ENCODE measurements around the gene ZNF594. TPM values are rescaled to one million over a fixed set of nuclear protein-coding genes. Genes with fewer than 3 reads are reported as not detected.

Gene ZNF594
- total and polyA plus RNA-seq, 2 of the 13 experiments (the other 11 are each of a cell fraction or from before 2014, with no cell fraction given) = 2.9 to 9.6 TPM

DNA sequence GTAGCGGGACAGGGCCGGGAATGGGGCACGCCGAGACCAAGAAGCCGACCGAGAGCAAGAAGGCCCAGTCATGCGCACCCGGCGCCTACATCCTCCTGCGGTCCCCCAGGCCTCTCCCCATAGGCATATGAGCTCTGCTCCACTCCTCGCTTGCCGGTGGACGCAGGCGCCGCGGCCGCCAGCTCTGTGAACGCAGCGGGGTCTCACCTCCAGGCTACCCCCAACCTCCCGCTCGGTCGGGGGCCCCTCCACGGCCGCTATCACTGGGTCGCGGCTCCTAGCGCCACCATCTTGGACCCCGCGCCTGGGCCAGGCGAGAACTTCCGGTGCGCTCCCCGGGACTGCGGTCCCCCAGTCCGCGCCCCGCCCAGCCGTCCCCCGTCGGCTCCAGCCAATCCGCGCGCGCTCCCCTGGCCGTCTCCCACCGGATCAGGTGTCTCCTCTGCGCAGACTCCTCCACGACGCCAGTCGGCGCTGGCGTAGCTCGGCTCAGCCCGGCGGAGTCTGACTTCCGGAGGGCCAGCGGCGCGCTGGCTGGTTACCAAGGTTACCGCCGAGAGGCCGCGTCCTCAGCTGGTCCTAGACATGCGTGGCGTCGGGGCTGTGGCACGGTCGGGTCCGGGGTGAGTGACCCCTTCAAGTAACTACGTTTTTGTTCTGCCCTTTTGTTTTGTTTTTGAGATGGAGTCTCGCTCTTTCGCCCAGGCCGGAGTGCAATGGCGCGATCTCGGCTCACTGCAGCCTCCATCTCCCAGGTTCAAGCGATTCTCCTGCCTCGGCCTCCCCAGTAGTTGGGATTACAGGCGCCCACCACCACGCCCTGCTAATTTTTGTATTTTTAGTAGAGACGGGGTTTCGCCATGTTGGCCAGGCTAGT is at the start of gene ZNF594 (continued):
- TF ChIP-seq, protein P1, sequence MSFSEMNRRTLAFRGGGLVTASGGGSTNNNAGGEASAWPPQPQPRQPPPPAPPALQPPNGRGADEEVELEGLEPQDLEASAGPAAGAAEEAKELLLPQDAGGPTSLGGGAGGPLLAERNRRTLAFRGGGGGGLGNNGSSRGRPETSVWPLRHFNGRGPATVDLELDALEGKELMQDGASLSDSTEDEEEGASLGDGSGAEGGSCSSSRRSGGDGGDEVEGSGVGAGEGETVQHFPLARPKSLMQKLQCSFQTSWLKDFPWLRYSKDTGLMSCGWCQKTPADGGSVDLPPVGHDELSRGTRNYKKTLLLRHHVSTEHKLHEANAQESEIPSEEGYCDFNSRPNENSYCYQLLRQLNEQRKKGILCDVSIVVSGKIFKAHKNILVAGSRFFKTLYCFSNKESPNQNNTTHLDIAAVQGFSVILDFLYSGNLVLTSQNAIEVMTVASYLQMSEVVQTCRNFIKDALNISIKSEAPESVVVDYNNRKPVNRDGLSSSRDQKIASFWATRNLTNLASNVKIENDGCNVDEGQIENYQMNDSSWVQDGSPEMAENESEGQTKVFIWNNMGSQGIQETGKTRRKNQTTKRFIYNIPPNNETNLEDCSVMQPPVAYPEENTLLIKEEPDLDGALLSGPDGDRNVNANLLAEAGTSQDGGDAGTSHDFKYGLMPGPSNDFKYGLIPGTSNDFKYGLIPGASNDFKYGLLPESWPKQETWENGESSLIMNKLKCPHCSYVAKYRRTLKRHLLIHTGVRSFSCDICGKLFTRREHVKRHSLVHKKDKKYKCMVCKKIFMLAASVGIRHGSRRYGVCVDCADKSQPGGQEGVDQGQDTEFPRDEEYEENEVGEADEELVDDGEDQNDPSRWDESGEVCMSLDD (CRISPR knock-in tag; IDR thresholded peaks at IDR 0.05; ENCODE audit: borderline replicate concordance) = no peak; the same call in 1 of the 2 replicates
- TF ChIP-seq ZNF543 (CRISPR knock-in tag; IDR thresholded peaks at IDR 0.05) (no peak), ZFP36 (IDR thresholded peaks at IDR 0.05; ENCODE audit: borderline replicate concordance, low read depth, low read length, partially characterized antibody) (no peak), KLF11 (CRISPR knock-in tag; IDR thresholded peaks at IDR 0.05) (no peak), ZNF468 (CRISPR knock-in tag; IDR thresholded peaks at IDR 0.05) (no peak), BHLHE40 (IDR thresholded peaks at IDR 0.05; ENCODE audit: low read length) (no peak), PHB2 (IDR thresholded peaks at IDR 0.05; ENCODE audit: partially characterized antibody) (no peak), ELF3 (CRISPR knock-in tag; IDR thresholded peaks at IDR 0.05) (peak; percentile 54; the same call in 1 of the 2 replicates), SP1 (IDR thresholded peaks at IDR 0.05) (no peak), SP1 (CRISPR knock-in tag; IDR thresholded peaks at IDR 0.05) (peak; percentile 78), FOXA3 (CRISPR knock-in tag; IDR thresholded peaks at IDR 0.05) (peak; percentile 20; the same call in 1 of the 2 replicates), ZNF615 (CRISPR knock-in tag; IDR thresholded peaks at IDR 0.05; ENCODE audit: borderline replicate concordance) (no peak), ZFP62 (CRISPR knock-in tag; IDR thresholded peaks at IDR 0.05) (0 out of 2 replicates have a peak, but pooled peaks have one; percentile 38), ZNF749 (CRISPR knock-in tag; IDR thresholded peaks at IDR 0.05; ENCODE audit: borderline replicate concordance) (no peak)
- TF ChIP-seq, protein P2, sequence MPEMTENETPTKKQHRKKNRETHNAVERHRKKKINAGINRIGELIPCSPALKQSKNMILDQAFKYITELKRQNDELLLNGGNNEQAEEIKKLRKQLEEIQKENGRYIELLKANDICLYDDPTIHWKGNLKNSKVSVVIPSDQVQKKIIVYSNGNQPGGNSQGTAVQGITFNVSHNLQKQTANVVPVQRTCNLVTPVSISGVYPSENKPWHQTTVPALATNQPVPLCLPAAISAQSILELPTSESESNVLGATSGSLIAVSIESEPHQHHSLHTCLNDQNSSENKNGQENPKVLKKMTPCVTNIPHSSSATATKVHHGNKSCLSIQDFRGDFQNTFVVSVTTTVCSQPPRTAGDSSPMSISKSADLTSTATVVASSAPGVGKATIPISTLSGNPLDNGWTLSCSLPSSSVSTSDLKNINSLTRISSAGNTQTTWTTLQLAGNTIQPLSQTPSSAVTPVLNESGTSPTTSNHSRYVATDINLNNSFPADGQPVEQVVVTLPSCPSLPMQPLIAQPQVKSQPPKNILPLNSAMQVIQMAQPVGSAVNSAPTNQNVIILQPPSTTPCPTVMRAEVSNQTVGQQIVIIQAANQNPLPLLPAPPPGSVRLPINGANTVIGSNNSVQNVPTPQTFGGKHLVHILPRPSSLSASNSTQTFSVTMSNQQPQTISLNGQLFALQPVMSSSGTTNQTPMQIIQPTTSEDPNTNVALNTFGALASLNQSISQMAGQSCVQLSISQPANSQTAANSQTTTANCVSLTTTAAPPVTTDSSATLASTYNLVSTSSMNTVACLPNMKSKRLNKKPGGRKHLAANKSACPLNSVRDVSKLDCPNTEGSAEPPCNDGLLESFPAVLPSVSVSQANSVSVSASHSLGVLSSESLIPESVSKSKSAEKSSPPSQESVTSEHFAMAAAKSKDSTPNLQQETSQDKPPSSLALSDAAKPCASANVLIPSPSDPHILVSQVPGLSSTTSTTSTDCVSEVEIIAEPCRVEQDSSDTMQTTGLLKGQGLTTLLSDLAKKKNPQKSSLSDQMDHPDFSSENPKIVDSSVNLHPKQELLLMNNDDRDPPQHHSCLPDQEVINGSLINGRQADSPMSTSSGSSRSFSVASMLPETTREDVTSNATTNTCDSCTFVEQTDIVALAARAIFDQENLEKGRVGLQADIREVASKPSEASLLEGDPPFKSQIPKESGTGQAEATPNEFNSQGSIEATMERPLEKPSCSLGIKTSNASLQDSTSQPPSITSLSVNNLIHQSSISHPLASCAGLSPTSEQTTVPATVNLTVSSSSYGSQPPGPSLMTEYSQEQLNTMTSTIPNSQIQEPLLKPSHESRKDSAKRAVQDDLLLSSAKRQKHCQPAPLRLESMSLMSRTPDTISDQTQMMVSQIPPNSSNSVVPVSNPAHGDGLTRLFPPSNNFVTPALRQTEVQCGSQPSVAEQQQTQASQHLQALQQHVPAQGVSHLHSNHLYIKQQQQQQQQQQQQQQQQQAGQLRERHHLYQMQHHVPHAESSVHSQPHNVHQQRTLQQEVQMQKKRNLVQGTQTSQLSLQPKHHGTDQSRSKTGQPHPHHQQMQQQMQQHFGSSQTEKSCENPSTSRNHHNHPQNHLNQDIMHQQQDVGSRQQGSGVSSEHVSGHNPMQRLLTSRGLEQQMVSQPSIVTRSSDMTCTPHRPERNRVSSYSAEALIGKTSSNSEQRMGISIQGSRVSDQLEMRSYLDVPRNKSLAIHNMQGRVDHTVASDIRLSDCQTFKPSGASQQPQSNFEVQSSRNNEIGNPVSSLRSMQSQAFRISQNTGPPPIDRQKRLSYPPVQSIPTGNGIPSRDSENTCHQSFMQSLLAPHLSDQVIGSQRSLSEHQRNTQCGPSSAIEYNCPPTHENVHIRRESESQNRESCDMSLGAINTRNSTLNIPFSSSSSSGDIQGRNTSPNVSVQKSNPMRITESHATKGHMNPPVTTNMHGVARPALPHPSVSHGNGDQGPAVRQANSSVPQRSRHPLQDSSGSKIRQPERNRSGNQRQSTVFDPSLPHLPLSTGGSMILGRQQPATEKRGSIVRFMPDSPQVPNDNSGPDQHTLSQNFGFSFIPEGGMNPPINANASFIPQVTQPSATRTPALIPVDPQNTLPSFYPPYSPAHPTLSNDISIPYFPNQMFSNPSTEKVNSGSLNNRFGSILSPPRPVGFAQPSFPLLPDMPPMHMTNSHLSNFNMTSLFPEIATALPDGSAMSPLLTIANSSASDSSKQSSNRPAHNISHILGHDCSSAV (CRISPR knock-in tag; IDR thresholded peaks at IDR 0.05; ENCODE audit: borderline replicate concordance) = no peak
- TF ChIP-seq, protein P3, sequence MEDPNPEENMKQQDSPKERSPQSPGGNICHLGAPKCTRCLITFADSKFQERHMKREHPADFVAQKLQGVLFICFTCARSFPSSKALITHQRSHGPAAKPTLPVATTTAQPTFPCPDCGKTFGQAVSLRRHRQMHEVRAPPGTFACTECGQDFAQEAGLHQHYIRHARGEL (CRISPR knock-in tag; IDR thresholded peaks at IDR 0.05) = no peak
